Esophagus muscularis mucosa (tissue), 4 donors: ENCODE data around the gene TRPM3.

ENCODE experiments used
- EP300 ChIP-seq: sonication (generic); formaldehyde crosslinking; IDR thresholded peaks from one replicate; pipeline ENCODE4 v1.6.1; 2017; ENCODE audit warnings: antibody characterized with exemption
- POLR2A ChIP-seq: fragments of 450-650 bp; IDR thresholded peaks from one replicate; pipeline ENCODE4 v1.6.1; 2017; ENCODE audit warnings: antibody characterized with exemption, moderate library complexity, mild to moderate bottlenecking, low read depth
- POLR2AphosphoS5 ChIP-seq, 2 donors: sonication (generic); formaldehyde crosslinking; IDR thresholded peaks; one replicate each; pipeline ENCODE4 v1.6.1; 2017; ENCODE audit warnings: antibody characterized with exemption in 2 of 2
- TF ChIP-seq, protein P1 (sequence below), 3 experiments: fragments of 200-600 bp in 2 of 3; fragments of 450-650 bp in 1 of 3; sonication (generic) in 2 of 3; IDR thresholded peaks; one replicate each; pipeline ENCODE4 v1.5.1; 2017 to 2019; ENCODE audit warnings: antibody characterized with exemption in 3 of 3, mild to moderate bottlenecking in 2 of 3, moderate library complexity in 1 of 3

- TF ChIP-seq, protein P1, sequence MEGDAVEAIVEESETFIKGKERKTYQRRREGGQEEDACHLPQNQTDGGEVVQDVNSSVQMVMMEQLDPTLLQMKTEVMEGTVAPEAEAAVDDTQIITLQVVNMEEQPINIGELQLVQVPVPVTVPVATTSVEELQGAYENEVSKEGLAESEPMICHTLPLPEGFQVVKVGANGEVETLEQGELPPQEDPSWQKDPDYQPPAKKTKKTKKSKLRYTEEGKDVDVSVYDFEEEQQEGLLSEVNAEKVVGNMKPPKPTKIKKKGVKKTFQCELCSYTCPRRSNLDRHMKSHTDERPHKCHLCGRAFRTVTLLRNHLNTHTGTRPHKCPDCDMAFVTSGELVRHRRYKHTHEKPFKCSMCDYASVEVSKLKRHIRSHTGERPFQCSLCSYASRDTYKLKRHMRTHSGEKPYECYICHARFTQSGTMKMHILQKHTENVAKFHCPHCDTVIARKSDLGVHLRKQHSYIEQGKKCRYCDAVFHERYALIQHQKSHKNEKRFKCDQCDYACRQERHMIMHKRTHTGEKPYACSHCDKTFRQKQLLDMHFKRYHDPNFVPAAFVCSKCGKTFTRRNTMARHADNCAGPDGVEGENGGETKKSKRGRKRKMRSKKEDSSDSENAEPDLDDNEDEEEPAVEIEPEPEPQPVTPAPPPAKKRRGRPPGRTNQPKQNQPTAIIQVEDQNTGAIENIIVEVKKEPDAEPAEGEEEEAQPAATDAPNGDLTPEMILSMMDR (IDR thresholded peaks at IDR 0.05), result no peak
- TF ChIP-seq POLR2A, result no peak
- TF ChIP-seq POLR2AphosphoS5 (IDR thresholded peaks at IDR 0.05), result no peak
- no peak for TF ChIP-seq EP300
Measured at GRCh38 chr9:70641631-70642030, 479.8 kb downstream of the TRPM3 start.
